K562 (cell line): ENCODE measurements around the gene MANEAL. TPM values are rescaled to one million over a fixed set of nuclear protein-coding genes. Genes with fewer than 3 reads are reported as not detected.

Source experiments
- BCL6 ChIP-seq: fragments of 250-450 bp; sonication (Bioruptor Pico); IDR thresholded peaks from 2 replicates; pipeline ENCODE4 v1.4.0; 2020
- BRD9 ChIP-seq: fragments of 450-650 bp; IDR thresholded peaks from 2 replicates; pipeline ENCODE4 v1.6.1; 2018; ENCODE audit warnings: low read depth; ENCODE audit not compliant: partially characterized antibody
- DDX20 ChIP-seq: fragments of 450-650 bp; IDR thresholded peaks from 2 replicates; pipeline ENCODE4 v1.6.1; 2016; ENCODE audit warnings: missing genetic modification characterization, low read depth, mild to moderate bottlenecking, missing compliant biosample characterization, moderate library complexity
- KDM5B ChIP-seq: fragments of 200-600 bp; sonication (generic); IDR thresholded peaks from 2 replicates; pipeline ENCODE4 v1.6.1; 2012; ENCODE audit warnings: low read depth, mild to moderate bottlenecking, moderate library complexity, low read length, control low read depth, inconsistent platforms; ENCODE audit not compliant: insufficient replicate concordance
- MCM5 ChIP-seq: fragments of 450-650 bp; IDR thresholded peaks from 2 replicates; pipeline ENCODE4 v1.6.1; 2016; ENCODE audit warnings: low read depth
- MTA3 ChIP-seq: fragments of 450-650 bp; formaldehyde crosslinking; IDR thresholded peaks from 2 replicates; pipeline ENCODE4 v1.6.1; 2017; ENCODE audit warnings: mild to moderate bottlenecking, borderline replicate concordance
- NRF1 ChIP-seq, 2 experiments: fragments of 450-650 bp; IDR thresholded peaks in 1 of 2; conservative IDR thresholded peaks in 1 of 2; 2 replicates each; pipeline ENCODE4 v1.6.1; 2014; ENCODE audit warnings: mild to moderate bottlenecking in 2 of 2
- PHF21A ChIP-seq: fragments of 450-650 bp; IDR thresholded peaks from 2 replicates; pipeline ENCODE4 v1.6.1; 2017; ENCODE audit warnings: low read depth, borderline replicate concordance
- SRSF7 ChIP-seq: fragments of 200-400 bp; formaldehyde crosslinking; optimal IDR thresholded peaks from 2 replicates; pipeline ENCODE3; 2017; ENCODE audit warnings: mild to moderate bottlenecking, low read depth, low read length
- ZBTB17 ChIP-seq: fragments of 450-650 bp; formaldehyde crosslinking; IDR thresholded peaks from 2 replicates; pipeline ENCODE4 v1.4.0; 2020; ENCODE audit warnings: mild to moderate bottlenecking
- ZEB2 ChIP-seq: fragments of 450-650 bp; IDR thresholded peaks from 2 replicates; pipeline ENCODE4 v1.6.1; 2016
- ZNF146 ChIP-seq: IDR thresholded peaks from one replicate; pipeline ENCODE4 v1.6.1; 2018; ENCODE audit warnings: missing compliant biosample characterization; ENCODE audit not compliant: unreplicated experiment
- ZNF197 ChIP-seq: fragments of 200-800 bp; sonication (Bioruptor generic); IDR thresholded peaks from 2 replicates; pipeline ENCODE4 v1.6.1; 2016; ENCODE audit warnings: low read depth, missing genetic modification characterization, missing compliant biosample characterization
- ZNF3 ChIP-seq: fragments of 250-450 bp; sonication (Bioruptor Pico); IDR thresholded peaks from 2 replicates; pipeline ENCODE4 v1.5.0; 2021; ENCODE audit warnings: mild to moderate bottlenecking, moderate library complexity
- ZNF830 ChIP-seq: fragments of 250-450 bp; sonication (Bioruptor Pico); IDR thresholded peaks from 2 replicates; pipeline ENCODE4 v1.5.0; 2021; ENCODE audit warnings: mild to moderate bottlenecking
- polyA plus RNA-seq, 8 experiments: library from polyadenylated mRNA; depleted of rRNA in 4 of 8; stranded (reverse) in 5 of 8; unstranded in 3 of 8; fragments of >200 nt; fragmentation: Nextera tagmentation in 2 of 8; fragmentation: Illumina TruSeq in 1 of 8; extraction: Ambion mirVana in 2 of 8; extraction: Trizol in 1 of 8; gene quantifications; 2 replicates each; pipeline versions ENCODE4 v1.2.1 to v1.2.3, GENCODE V29; 2011 to 2014; ENCODE audit warnings: inconsistent platforms in 1 of 8, missing spikeins in 1 of 8
- total RNA-seq, 7 experiments: library from RNA; depleted of rRNA in 6 of 7; stranded (reverse); fragments of >200 nt in 6 of 7; fragmentation: Illumina TruSeq in 2 of 7; extraction: Trizol in 2 of 7; gene quantifications; 2 replicates each; pipeline versions ENCODE4 v1.2.1 to v1.2.3, GENCODE V29; 2011 to 2021; ENCODE audit warnings: low replicate concordance in 1 of 7
- TF ChIP-seq, protein P1 (sequence below): fragments of 450-650 bp; IDR thresholded peaks from 2 replicates; pipeline ENCODE4 v1.6.1; 2017; ENCODE audit warnings: antibody characterized with exemption, mild to moderate bottlenecking
- TF ChIP-seq, protein P2 (sequence below), 2 experiments: fragments of 450-650 bp; IDR thresholded peaks; 2 replicates each; pipeline ENCODE4 v1.6.1; 2016
- TF ChIP-seq, protein P3 (sequence below): fragments of 250-450 bp; sonication (Bioruptor Pico); IDR thresholded peaks from 2 replicates; pipeline ENCODE4 v1.4.0; 2020; ENCODE audit warnings: mild to moderate bottlenecking, moderate library complexity
- TF ChIP-seq, protein P4 (sequence below): fragments of 450-650 bp; formaldehyde crosslinking; IDR thresholded peaks from 2 replicates; pipeline ENCODE4 v1.4.0; 2022; ENCODE audit warnings: mild to moderate bottlenecking, moderate library complexity

Gene MANEAL
- total and polyA plus RNA-seq, 9 of the 15 experiments (the other 6 are each of a cell fraction or from before 2014, with no cell fraction given), result 0.37 to 3.2 (median 1.2) TPM

DNA sequence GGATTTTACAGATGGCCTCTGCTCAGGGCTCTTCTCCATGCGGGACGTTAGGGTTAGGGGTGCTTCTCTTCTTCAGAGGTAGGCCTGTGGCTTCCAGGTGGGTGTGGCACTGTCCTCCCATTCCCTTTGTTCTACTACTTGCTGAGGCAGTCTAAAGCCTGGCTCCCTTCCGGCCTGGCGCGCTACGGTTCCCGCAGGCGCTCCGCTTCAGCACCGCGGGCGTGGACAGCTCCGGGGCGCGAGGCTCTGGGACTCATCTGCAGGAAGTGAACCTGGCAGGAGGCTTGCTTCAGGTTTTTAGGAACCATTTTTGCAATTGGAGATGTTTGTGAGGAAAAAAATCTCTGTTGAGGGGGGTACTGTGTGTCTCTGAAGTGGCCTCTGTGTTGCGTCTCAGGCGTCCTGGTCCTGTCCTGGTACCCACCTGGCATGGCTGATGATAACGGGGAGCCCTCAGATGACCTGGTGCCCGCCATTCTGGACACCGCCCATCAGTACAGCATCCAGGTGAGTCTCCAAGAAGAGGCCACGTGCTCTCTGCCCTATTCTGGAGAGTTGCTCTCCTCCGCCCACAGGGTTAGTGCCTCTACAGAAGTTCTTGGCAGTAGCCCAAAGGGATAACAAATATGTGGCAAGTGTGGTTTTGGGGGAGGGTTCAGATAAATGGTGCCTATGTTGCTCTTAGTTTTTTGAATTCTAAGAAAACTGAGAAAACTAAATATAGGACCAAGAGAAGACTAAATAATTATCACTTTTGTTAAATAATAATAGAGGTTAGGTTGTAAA is 1.9 kb downstream of the MANEAL start (continued):
- TF ChIP-seq, protein P1, sequence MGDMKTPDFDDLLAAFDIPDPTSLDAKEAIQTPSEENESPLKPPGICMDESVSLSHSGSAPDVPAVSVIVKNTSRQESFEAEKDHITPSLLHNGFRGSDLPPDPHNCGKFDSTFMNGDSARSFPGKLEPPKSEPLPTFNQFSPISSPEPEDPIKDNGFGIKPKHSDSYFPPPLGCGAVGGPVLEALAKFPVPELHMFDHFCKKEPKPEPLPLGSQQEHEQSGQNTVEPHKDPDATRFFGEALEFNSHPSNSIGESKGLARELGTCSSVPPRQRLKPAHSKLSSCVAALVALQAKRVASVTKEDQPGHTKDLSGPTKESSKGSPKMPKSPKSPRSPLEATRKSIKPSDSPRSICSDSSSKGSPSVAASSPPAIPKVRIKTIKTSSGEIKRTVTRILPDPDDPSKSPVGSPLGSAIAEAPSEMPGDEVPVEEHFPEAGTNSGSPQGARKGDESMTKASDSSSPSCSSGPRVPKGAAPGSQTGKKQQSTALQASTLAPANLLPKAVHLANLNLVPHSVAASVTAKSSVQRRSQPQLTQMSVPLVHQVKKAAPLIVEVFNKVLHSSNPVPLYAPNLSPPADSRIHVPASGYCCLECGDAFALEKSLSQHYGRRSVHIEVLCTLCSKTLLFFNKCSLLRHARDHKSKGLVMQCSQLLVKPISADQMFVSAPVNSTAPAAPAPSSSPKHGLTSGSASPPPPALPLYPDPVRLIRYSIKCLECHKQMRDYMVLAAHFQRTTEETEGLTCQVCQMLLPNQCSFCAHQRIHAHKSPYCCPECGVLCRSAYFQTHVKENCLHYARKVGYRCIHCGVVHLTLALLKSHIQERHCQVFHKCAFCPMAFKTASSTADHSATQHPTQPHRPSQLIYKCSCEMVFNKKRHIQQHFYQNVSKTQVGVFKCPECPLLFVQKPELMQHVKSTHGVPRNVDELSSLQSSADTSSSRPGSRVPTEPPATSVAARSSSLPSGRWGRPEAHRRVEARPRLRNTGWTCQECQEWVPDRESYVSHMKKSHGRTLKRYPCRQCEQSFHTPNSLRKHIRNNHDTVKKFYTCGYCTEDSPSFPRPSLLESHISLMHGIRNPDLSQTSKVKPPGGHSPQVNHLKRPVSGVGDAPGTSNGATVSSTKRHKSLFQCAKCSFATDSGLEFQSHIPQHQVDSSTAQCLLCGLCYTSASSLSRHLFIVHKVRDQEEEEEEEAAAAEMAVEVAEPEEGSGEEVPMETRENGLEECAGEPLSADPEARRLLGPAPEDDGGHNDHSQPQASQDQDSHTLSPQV, result no peak
- TF ChIP-seq BCL6 (CRISPR knock-in tag) (no peak), ZNF3 (no peak), ZNF197 (CRISPR knock-in tag) (no peak), BRD9 (no peak), ZBTB17 (CRISPR knock-in tag) (no peak), ZEB2 (no peak), PHF21A (no peak), MCM5 (no peak), ZNF830 (CRISPR knock-in tag) (no peak), DDX20 (no peak), ZNF146 (CRISPR knock-in tag) (no peak), KDM5B (no peak), MTA3 (no peak), SRSF7 (no peak), NRF1 (conservative IDR thresholded peaks at IDR 0.05 in 1 of 2, IDR thresholded peaks at IDR 0.05 in 1 of 2) (no peak)
- TF ChIP-seq, protein P2, sequence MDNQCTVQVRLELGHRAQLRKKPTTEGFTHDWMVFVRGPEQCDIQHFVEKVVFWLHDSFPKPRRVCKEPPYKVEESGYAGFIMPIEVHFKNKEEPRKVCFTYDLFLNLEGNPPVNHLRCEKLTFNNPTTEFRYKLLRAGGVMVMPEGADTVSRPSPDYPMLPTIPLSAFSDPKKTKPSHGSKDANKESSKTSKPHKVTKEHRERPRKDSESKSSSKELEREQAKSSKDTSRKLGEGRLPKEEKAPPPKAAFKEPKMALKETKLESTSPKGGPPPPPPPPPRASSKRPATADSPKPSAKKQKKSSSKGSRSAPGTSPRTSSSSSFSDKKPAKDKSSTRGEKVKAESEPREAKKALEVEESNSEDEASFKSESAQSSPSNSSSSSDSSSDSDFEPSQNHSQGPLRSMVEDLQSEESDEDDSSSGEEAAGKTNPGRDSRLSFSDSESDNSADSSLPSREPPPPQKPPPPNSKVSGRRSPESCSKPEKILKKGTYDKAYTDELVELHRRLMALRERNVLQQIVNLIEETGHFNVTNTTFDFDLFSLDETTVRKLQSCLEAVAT (IDR thresholded peaks at IDR 0.05), result no peak
- TF ChIP-seq, protein P3, sequence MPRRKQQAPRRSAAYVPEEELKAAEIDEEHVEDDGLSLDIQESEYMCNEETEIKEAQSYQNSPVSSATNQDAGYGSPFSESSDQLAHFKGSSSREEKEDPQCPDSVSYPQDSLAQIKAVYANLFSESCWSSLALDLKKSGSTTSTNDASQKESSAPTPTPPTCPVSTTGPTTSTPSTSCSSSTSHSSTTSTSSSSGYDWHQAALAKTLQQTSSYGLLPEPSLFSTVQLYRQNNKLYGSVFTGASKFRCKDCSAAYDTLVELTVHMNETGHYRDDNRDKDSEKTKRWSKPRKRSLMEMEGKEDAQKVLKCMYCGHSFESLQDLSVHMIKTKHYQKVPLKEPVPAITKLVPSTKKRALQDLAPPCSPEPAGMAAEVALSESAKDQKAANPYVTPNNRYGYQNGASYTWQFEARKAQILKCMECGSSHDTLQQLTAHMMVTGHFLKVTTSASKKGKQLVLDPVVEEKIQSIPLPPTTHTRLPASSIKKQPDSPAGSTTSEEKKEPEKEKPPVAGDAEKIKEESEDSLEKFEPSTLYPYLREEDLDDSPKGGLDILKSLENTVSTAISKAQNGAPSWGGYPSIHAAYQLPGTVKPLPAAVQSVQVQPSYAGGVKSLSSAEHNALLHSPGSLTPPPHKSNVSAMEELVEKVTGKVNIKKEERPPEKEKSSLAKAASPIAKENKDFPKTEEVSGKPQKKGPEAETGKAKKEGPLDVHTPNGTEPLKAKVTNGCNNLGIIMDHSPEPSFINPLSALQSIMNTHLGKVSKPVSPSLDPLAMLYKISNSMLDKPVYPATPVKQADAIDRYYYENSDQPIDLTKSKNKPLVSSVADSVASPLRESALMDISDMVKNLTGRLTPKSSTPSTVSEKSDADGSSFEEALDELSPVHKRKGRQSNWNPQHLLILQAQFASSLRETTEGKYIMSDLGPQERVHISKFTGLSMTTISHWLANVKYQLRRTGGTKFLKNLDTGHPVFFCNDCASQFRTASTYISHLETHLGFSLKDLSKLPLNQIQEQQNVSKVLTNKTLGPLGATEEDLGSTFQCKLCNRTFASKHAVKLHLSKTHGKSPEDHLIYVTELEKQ (CRISPR knock-in tag), result no peak
- TF ChIP-seq, protein P4, sequence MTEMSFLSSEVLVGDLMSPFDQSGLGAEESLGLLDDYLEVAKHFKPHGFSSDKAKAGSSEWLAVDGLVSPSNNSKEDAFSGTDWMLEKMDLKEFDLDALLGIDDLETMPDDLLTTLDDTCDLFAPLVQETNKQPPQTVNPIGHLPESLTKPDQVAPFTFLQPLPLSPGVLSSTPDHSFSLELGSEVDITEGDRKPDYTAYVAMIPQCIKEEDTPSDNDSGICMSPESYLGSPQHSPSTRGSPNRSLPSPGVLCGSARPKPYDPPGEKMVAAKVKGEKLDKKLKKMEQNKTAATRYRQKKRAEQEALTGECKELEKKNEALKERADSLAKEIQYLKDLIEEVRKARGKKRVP (CRISPR knock-in tag), result no peak
